SK-N-SH (cell line): ENCODE measurements around the gene KIF5C. TPM values are rescaled to one million over a fixed set of nuclear protein-coding genes. Genes with fewer than 3 reads are reported as not detected.

ENCODE experiments used
- CTCF ChIA-PET: fragments of 300-600, 350-600 bp; formaldehyde crosslinking; extraction: SDS; loops from one replicate; lab custom pipeline; 2021; lab: Yijun Ruan, JAX
- POLR2A ChIA-PET: fragments of 350-600 bp; sonication (Branson Sonifier 250); formaldehyde crosslinking; extraction: SDS; loops from one replicate; lab custom pipeline; 2020; ENCODE audit warnings: antibody characterized with exemption, inconsistent platforms; lab: Yijun Ruan, JAX
- DNase-seq: peaks from one replicate; pipeline ENCODE4 v3.0.0; 2012
- H2AFZ ChIP-seq: fragments of 200-600 bp; sonication (generic); 2 replicates; pipeline ENCODE4 v1.8.1; 2016; ENCODE audit warnings: antibody characterized with exemption, mild to moderate bottlenecking, low read depth
- H3F3A ChIP-seq: fragments of 200-600 bp; sonication (generic); replicated peaks from 2 replicates; pipeline ENCODE3; 2016; ENCODE audit warnings: antibody characterized with exemption, mild to moderate bottlenecking; ENCODE audit not compliant: insufficient read depth
- H3K27ac ChIP-seq, 2 experiments: fragments of 200-500 bp in 1 of 2; fragments of 200-600 bp in 1 of 2; sonication (Bioruptor generic) in 1 of 2; sonication (generic), shearing (Covaris generic) in 1 of 2; 2 replicates each; pipeline versions ENCODE4 v1.5.1 to v1.6.1; 2014 to 2016; ENCODE audit warnings: low read depth in 2 of 2, inconsistent platforms in 1 of 2, low read length in 1 of 2, mild to moderate bottlenecking in 1 of 2, mixed read lengths in 1 of 2
- H3K27me3 ChIP-seq: fragments of 200-600 bp; sonication (generic), shearing (Covaris generic); 2 replicates; pipeline ENCODE4 v1.6.1; 2016; ENCODE audit warnings: mixed run types; ENCODE audit not compliant: insufficient read depth
- H3K36me3 ChIP-seq, 2 experiments: fragments of 200-500 bp in 1 of 2; fragments of 200-600 bp in 1 of 2; sonication (Bioruptor generic) in 1 of 2; sonication (generic) in 1 of 2; replicated peaks in 1 of 2; 2 replicates each; pipeline versions ENCODE3 to v1.5.1; 2014 to 2016; ENCODE audit warnings: low read length in 1 of 2, mild to moderate bottlenecking in 1 of 2; ENCODE audit not compliant: insufficient read depth in 2 of 2, control insufficient read depth in 1 of 2
- H3K4me1 ChIP-seq, 2 experiments: fragments of 200-500 bp in 1 of 2; fragments of 200-600 bp in 1 of 2; sonication (Bioruptor generic) in 1 of 2; sonication (generic), shearing (Covaris generic) in 1 of 2; 2 replicates each; pipeline versions ENCODE4 v1.5.1 to v1.6.1; 2014 to 2016; ENCODE audit warnings: low read depth in 1 of 2, low read length in 1 of 2, mixed run types in 1 of 2; ENCODE audit not compliant: insufficient read depth in 2 of 2, control insufficient read depth in 1 of 2
- H3K4me2 ChIP-seq: fragments of 200-600 bp; sonication (generic), shearing (Covaris generic); 2 replicates; pipeline ENCODE4 v1.6.1; 2017; ENCODE audit warnings: mixed run types
- H3K4me3 ChIP-seq, 2 experiments: fragments of 200-500 bp in 1 of 2; fragments of 200-600 bp in 1 of 2; sonication (Bioruptor generic) in 1 of 2; sonication (generic), shearing (Covaris generic) in 1 of 2; 2 replicates each; pipeline versions ENCODE4 v1.5.1 to v1.8.1; 2014 to 2016; ENCODE audit warnings: low read depth in 2 of 2, inconsistent platforms in 1 of 2, low read length in 1 of 2, mild to moderate bottlenecking in 1 of 2, mixed read lengths in 1 of 2, moderate library complexity in 1 of 2
- H3K79me2 ChIP-seq: fragments of 200-600 bp; sonication (generic); 2 replicates; pipeline ENCODE4 v1.8.1; 2017; ENCODE audit warnings: mild to moderate bottlenecking; ENCODE audit not compliant: insufficient read depth
- H3K9ac ChIP-seq: fragments of 200-600 bp; sonication (generic); 2 replicates; pipeline ENCODE4 v1.6.1; 2017; ENCODE audit warnings: mixed run types
- H3K9me2 ChIP-seq: fragments of 200-600 bp; sonication (generic); 2 replicates; pipeline ENCODE4 v1.6.1; 2017; ENCODE audit warnings: mixed run types
- H3K9me3 ChIP-seq: fragments of 200-600 bp; sonication (generic); 2 replicates; pipeline ENCODE4 v1.6.1; 2017; ENCODE audit warnings: mixed run types, mild to moderate bottlenecking, moderate library complexity
- H4K20me1 ChIP-seq: fragments of 200-600 bp; sonication (generic); 2 replicates; pipeline ENCODE4 v1.6.1; 2017; ENCODE audit warnings: mild to moderate bottlenecking, mixed run types; ENCODE audit not compliant: insufficient read depth
- ELF1 ChIP-seq: IDR thresholded peaks from 2 replicates; pipeline ENCODE4 v1.4.0; 2012
- FOXJ3 ChIP-seq: sonication (generic); formaldehyde crosslinking; IDR thresholded peaks from 2 replicates; pipeline ENCODE4 v1.5.1; 2020; ENCODE audit warnings: mild to moderate bottlenecking, missing genetic modification reagents
- FOXM1 ChIP-seq: IDR thresholded peaks from 2 replicates; pipeline ENCODE4 v1.4.0; 2012; ENCODE audit warnings: low read depth, mild to moderate bottlenecking
- GABPA ChIP-seq: IDR thresholded peaks from 2 replicates; pipeline ENCODE4 v1.4.0; 2012; ENCODE audit warnings: low read depth, mild to moderate bottlenecking
- IRF3 ChIP-seq: fragments of 150-350 bp; IDR thresholded peaks from 2 replicates; pipeline ENCODE4 v1.6.1; 2016; ENCODE audit warnings: mild to moderate bottlenecking, low read depth, low read length
- MXI1 ChIP-seq: IDR thresholded peaks from 2 replicates; pipeline ENCODE4 v1.6.1; 2012; ENCODE audit warnings: mild to moderate bottlenecking, low read depth, low read length, improper control_type of control experiment
- NFIC ChIP-seq: IDR thresholded peaks from 2 replicates; pipeline ENCODE4 v1.4.0; 2012; ENCODE audit warnings: borderline replicate concordance
- POLR2AphosphoS5 ChIP-seq: IDR thresholded peaks from 2 replicates; pipeline ENCODE4 v1.6.1; 2012; ENCODE audit warnings: low read depth, low read length
- RFX5 ChIP-seq: IDR thresholded peaks from 2 replicates; pipeline ENCODE4 v1.6.1; 2012; ENCODE audit warnings: mild to moderate bottlenecking, improper control_type of control experiment, low read length
- RXRA ChIP-seq: IDR thresholded peaks from 2 replicates; pipeline ENCODE4 v1.4.0; 2012; ENCODE audit warnings: low read depth, mild to moderate bottlenecking, borderline replicate concordance
- SIN3A ChIP-seq: IDR thresholded peaks from 2 replicates; pipeline ENCODE4 v1.6.1; 2012; ENCODE audit warnings: low read depth, mild to moderate bottlenecking, low read length, moderate library complexity, borderline replicate concordance
- SMC3 ChIP-seq: IDR thresholded peaks from 2 replicates; pipeline ENCODE4 v1.6.1; 2012; ENCODE audit warnings: low read depth, low read length, improper control_type of control experiment
- TAF1 ChIP-seq: IDR thresholded peaks from 2 replicates; pipeline ENCODE4 v1.6.1; 2012; ENCODE audit warnings: low read depth, mild to moderate bottlenecking, low read length, moderate library complexity, borderline replicate concordance
- YY1 ChIP-seq: IDR thresholded peaks from 2 replicates; pipeline ENCODE4 v1.4.0; 2012; ENCODE audit warnings: low read depth, mild to moderate bottlenecking
- ZBTB33 ChIP-seq: IDR thresholded peaks from 2 replicates; pipeline ENCODE4 v1.4.0; 2012; ENCODE audit warnings: low read depth, borderline replicate concordance
- WGBS: methylation state at CpG from one replicate; pipeline ENCODE4 v1.1.6; 2017; ENCODE audit warnings: low lambda C conversion rate; 5-methylcytosine and 5-hydroxymethylcytosine counted together
- polyA plus RNA-seq, 3 experiments: library from polyadenylated mRNA; depleted of rRNA; stranded (reverse); fragments of >200 nt; gene quantifications; 2 replicates each; pipeline ENCODE4 v1.2.3, GENCODE V29; 2012
- TF ChIP-seq, protein P1 (sequence below): fragments of 200-600 bp; sonication (generic); IDR thresholded peaks from 2 replicates; pipeline ENCODE4 v1.6.1; 2017; ENCODE audit warnings: antibody characterized with exemption, mild to moderate bottlenecking, moderate library complexity

KIF5C gene
- polyA plus RNA-seq, 1 of the 3 experiments (the other 2 are of a cell fraction) = 3.9 TPM

DNA sequence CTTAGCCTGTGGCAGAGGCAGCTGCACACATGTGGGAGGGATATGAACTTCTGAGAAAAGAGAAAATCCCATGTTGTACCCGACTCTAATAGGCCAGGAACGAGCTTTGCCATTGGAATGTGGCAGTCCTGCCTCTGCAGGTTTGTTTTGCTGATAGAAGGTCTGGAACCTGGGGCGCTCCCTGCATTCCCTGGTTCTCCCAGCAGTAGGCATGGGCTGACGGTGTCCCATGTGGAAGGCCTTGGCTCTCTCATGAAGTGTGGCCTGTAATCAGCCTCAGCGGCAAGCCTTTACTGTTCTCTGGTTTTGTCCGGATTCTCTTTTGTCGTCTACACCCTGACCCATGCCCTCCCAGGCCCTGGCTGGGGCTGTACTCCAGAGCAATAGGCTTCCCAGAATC is 72.3 kb downstream of the KIF5C start:
- 90% methylated on average over 5 of the region's 7 CpGs for WGBS
- Histone ChIP-seq H4K20me1 (no peaks in the 10 kb centered on the region), H3K79me2 (no peaks in the 10 kb centered on the region), H3K36me3 (peaks cover 7 to 12% of the 10 kb centered on the region in 2 experiments), H3K4me2 (no peak overlapping the region), H3K9me3 (no peaks in the 10 kb centered on the region), H3K9me2 (no peaks in the 10 kb centered on the region), H3F3A (no peaks in the 10 kb centered on the region), H3K27me3 (no peaks in the 10 kb centered on the region), H2AFZ (no peak overlapping the region), H3K27ac (no peak overlapping the region), H3K9ac (no peak overlapping the region), H3K4me3 (no peak overlapping the region), H3K4me1 (no peaks in the 10 kb centered on the region)
- ChIA-PET POLR2A (no interaction called here), CTCF (interaction anchor here (1.1 to 1.9 kb wide), 3 partner anchors 9 to 22 kb away, joined by 3 to 9 read pairs (median 4); no protein-coding TSS in a partner anchor)
- no peak for DNase-seq
- TF ChIP-seq, protein P1, sequence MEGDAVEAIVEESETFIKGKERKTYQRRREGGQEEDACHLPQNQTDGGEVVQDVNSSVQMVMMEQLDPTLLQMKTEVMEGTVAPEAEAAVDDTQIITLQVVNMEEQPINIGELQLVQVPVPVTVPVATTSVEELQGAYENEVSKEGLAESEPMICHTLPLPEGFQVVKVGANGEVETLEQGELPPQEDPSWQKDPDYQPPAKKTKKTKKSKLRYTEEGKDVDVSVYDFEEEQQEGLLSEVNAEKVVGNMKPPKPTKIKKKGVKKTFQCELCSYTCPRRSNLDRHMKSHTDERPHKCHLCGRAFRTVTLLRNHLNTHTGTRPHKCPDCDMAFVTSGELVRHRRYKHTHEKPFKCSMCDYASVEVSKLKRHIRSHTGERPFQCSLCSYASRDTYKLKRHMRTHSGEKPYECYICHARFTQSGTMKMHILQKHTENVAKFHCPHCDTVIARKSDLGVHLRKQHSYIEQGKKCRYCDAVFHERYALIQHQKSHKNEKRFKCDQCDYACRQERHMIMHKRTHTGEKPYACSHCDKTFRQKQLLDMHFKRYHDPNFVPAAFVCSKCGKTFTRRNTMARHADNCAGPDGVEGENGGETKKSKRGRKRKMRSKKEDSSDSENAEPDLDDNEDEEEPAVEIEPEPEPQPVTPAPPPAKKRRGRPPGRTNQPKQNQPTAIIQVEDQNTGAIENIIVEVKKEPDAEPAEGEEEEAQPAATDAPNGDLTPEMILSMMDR = no peak
- TF ChIP-seq ZBTB33 (no peak), FOXM1 (no peak), SIN3A (no peak), SMC3 (no peak), GABPA (no peak), RXRA (no peak), RFX5 (no peak), ELF1 (no peak), MXI1 (no peak), YY1 (no peak), TAF1 (no peak), FOXJ3 (no peak), NFIC (no peak)

DNA sequence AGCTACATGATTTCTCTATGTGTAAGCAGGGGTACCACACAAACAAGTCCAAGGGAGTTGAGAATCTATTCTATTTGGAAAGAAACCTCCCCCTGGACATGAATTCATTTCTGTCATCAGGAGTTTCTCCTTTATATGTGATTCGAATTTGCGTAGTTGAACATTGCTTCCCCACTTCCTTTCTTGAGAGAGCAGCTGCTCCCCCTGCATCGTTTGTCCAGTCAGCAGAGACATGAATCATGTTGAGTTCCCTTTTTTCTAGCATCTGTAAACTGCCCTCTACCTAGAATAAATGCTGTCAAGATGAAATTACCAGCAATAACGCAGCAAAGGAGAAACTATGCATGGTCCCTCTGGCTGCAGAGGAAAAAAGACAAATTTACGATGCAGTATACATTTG is 73.8 kb downstream of the KIF5C start:
- WGBS = 87% methylated on average over 5 of the region's 5 CpGs
- TF ChIP-seq POLR2AphosphoS5 (no peak), IRF3 (no peak)
- no peaks in the 10 kb centered on the region for H3K4me1 ChIP-seq
- no peaks in the 10 kb centered on the region for H3K9me2 ChIP-seq
- H3K27ac ChIP-seq = no peak overlapping the region
- H3F3A ChIP-seq = no peaks in the 10 kb centered on the region
- CTCF ChIA-PET = no interaction called here
- H4K20me1 ChIP-seq = no peaks in the 10 kb centered on the region
- no peaks in the 10 kb centered on the region for H3K79me2 ChIP-seq
- H3K9me3 ChIP-seq = no peaks in the 10 kb centered on the region
- no peak for DNase-seq
- no peaks in the 10 kb centered on the region for H3K27me3 ChIP-seq
- H3K9ac ChIP-seq = no peak overlapping the region
- H2AFZ ChIP-seq = no peak overlapping the region
- POLR2A ChIA-PET = no interaction called here
- no peak overlapping the region for H3K4me2 ChIP-seq
- H3K4me3 ChIP-seq = no peak overlapping the region
- H3K36me3 ChIP-seq = peaks cover 7 to 11% of the 10 kb centered on the region in 2 experiments
